Pancreas (tissue), 10 donors: ENCODE measurements around the gene TRIP12. TPM values are rescaled to one million over a fixed set of nuclear protein-coding genes. Genes with fewer than 3 reads are reported as not detected.

Source experiments
- ATAC-seq, 4 donors: fragments of 200-7000 bp; cut with Tn5 transposase; one replicate each; pipeline versions ENCODE4 v1.8.0 to v1.9.1; 2020; ENCODE audit warnings: mild to moderate bottlenecking in 4 of 4, moderate library complexity in 4 of 4
- DNase-seq, 6 donors: peaks; one replicate each; pipeline ENCODE4 v3.0.0-alpha.2; 2020
- FAIRE-seq: peaks from 2 replicates; lab custom pipeline; 2012; peaks lifted over from hg19 to GRCh38; lab: Jason Lieb, UNC
- H3K27ac ChIP-seq, 4 donors: fragments of 200-600 bp; sonication (generic); 1 replicate in 3 of 4; 2 replicates in 1 of 4; pipeline versions ENCODE4 v1.5.0 to v1.8.0; 2020
- H3K27me3 ChIP-seq, 4 donors: fragments of 200-600 bp; one replicate each; pipeline ENCODE4 v1.8.0; 2021
- H3K36me3 ChIP-seq, 3 donors: fragments of 200-600 bp; sonication (generic) in 1 of 3; one replicate each; pipeline versions ENCODE4 v1.5.0 to v1.8.0; 2020 to 2021
- H3K4me1 ChIP-seq, 3 donors: fragments of 200-600 bp; one replicate each; pipeline ENCODE4 v1.8.0; 2021
- H3K4me3 ChIP-seq, 4 donors: fragments of 200-600 bp; sonication (generic) in 2 of 4; one replicate each; pipeline versions ENCODE4 v1.5.0 to v1.8.0; 2020 to 2021
- H3K9me3 ChIP-seq, 4 donors: fragments of 200-600 bp; one replicate each; pipeline ENCODE4 v1.8.0; 2021
- CTCF ChIP-seq, 4 donors: fragments of 200-600 bp; sonication (generic) in 3 of 4; IDR thresholded peaks; one replicate each; pipeline versions ENCODE4 v1.5.0 to v1.8.0; 2021; ENCODE audit warnings: antibody characterized with exemption in 4 of 4
- WGBS, 2 donors: extraction: QIAGEN DNeasy Blood & Tissue Kit; methylation state at CpG; one replicate each; pipeline ENCODE4 v1.1.7; 2013; 5-methylcytosine and 5-hydroxymethylcytosine counted together
- intact Hi-C, 3 donors: fragments of 100-400 bp; cut with DNase I; formaldehyde crosslinking; loops; one replicate each; pipeline versions ENCODE4 v1.11.1 to v1.14.2; 2022
- polyA plus RNA-seq, 2 donors: library from polyadenylated mRNA; stranded (reverse); fragments of 200-250 nt; gene quantifications; one replicate each; pipeline ENCODE4 v1.2.3, GENCODE V29; 2013
- total RNA-seq, 6 donors: library from RNA; stranded (reverse); fragmentation: NEBNext Ultra II Directional in 4 of 6; extraction: Animal tissue kit (Norgen Biotek cat#: 25700) in 4 of 6; gene quantifications; one replicate each; pipeline versions ENCODE4 v1.2.1 to v1.2.4, GENCODE V29; 2021 to 2023
- donor health status: healthy with polysubstance abuse.
- donor health status: DM: no; HTN: no; CAD: no; lungs with moderate emphysema.
- donor health status: DM: no; HTN: no; CAD: no.
- donor health status: control.
- donor health status: control.
- donor health status: Bipolar disorder and iron deficiency.
- donor health status: DM: yes; HTN: yes; CAD: no.
- donor health status: DM: no; HTN: no; CAD: no.
- donor health status: DM: no; HTN: no; CAD: no.
- donor health status: DM: yes; HTN: yes; CAD: no.

Gene TRIP12
- total and polyA plus RNA-seq, 8 donors = 12.2 to 106 (median 58.6) TPM

GRCh38 chr2:229943770-229944449 lies 22.1 kb upstream of the TRIP12 start:
- no peak for FAIRE-seq
- DNase-seq = no peak
- no peak for ATAC-seq
- H3K4me1 ChIP-seq = no peaks in the 10 kb centered on the region
- WGBS, 2 donors = 92 to 95% methylated on average over 5 of the region's 5 CpGs
- H3K4me3 ChIP-seq = no peak overlapping the region
- no peak overlapping the region for H3K27ac ChIP-seq
- intact Hi-C loops = no loop called here
- TF ChIP-seq CTCF (IDR thresholded peaks at IDR 0.05) = no peak
- no peaks in the 10 kb centered on the region for H3K36me3 ChIP-seq
- no peaks in the 10 kb centered on the region for H3K27me3 ChIP-seq
- H3K9me3 ChIP-seq = no peaks in the 10 kb centered on the region

GRCh38 chr2:229943171-229943570 lies 21.4 kb upstream of the TRIP12 start:
- 94 to 97% methylated on average over 2 of the region's 2 CpGs for WGBS, 2 donors
- intact Hi-C loops = no loop called here
- DNase-seq = no peak
- H3K4me3 ChIP-seq = no peak overlapping the region
- no peaks in the 10 kb centered on the region for H3K4me1 ChIP-seq
- no peaks in the 10 kb centered on the region for H3K36me3 ChIP-seq
- no peaks in the 10 kb centered on the region for H3K27me3 ChIP-seq
- no peak for FAIRE-seq
- no peak overlapping the region for H3K27ac ChIP-seq
- no peak for ATAC-seq
- TF ChIP-seq CTCF (IDR thresholded peaks at IDR 0.05) = no peak
- no peaks in the 10 kb centered on the region for H3K9me3 ChIP-seq

GRCh38 chr2:229942671-229943070 lies 20.9 kb upstream of the TRIP12 start:
- H3K27me3 ChIP-seq = no peaks in the 10 kb centered on the region
- no peaks in the 10 kb centered on the region for H3K36me3 ChIP-seq
- no peak overlapping the region for H3K27ac ChIP-seq
- no peaks in the 10 kb centered on the region for H3K4me1 ChIP-seq
- no peak for FAIRE-seq
- intact Hi-C loops = no loop called here
- H3K9me3 ChIP-seq = no peaks in the 10 kb centered on the region
- ATAC-seq = no peak
- no peak overlapping the region for H3K4me3 ChIP-seq
- TF ChIP-seq CTCF (IDR thresholded peaks at IDR 0.05) = no peak
- no peak for DNase-seq
- WGBS, 2 donors = 92 to 94% methylated on average over 8 of the region's 8 CpGs

- DNase-seq (no peak), FAIRE-seq (no peak)
- WGBS, 2 donors = 87 to 91% methylated on average over 4 of the region's 4 CpGs
These were observed 15.7 kb upstream of the TRIP12 start for GRCh38 chr2:229937537-229937936.

More at GRCh38 chr2:229937537-229937936, 15.7 kb upstream of the TRIP12 start:
- intact Hi-C loops = no loop called here
- Histone ChIP-seq H3K9me3 (no peaks in the 10 kb centered on the region), H3K27ac (no peak overlapping the region), H3K4me3 (no peak overlapping the region), H3K36me3 (no peaks in the 10 kb centered on the region), H3K27me3 (no peaks in the 10 kb centered on the region), H3K4me1 (no peaks in the 10 kb centered on the region)
- no peak for TF ChIP-seq CTCF (IDR thresholded peaks at IDR 0.05)
- ATAC-seq = no peak
